ENCODE data around the gene GABRR2.
"Not testable (repeated sequence)": the region's sequence is repeated elsewhere in the genome, so short reads cannot be mapped to it uniquely, and the experiment has no call there.

GABRR2 gene

DNA sequence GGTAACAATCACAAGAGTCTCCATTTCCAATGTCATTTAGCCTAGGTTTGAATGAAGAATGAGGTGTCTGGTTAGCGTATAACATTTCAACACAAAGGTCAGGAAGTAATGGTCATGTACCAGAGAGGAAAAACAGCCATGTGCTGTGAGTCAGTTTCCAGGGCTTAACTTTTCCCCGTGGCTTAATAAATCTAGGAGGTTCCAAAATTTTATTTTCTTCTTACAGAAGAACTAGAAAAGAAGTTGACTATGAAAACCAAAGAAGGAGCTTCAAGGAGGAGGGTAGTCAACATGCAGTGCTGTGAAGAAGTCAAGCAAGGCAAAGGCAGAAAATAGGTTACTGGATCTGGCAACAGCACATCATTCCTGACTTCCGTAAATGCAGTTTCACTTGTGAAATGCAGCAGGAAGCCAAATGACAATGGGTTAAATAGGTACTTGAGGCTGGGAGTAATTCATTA lies 8.4 kb upstream of the GABRR2 start:
- no peak for DNase-seq

DNA sequence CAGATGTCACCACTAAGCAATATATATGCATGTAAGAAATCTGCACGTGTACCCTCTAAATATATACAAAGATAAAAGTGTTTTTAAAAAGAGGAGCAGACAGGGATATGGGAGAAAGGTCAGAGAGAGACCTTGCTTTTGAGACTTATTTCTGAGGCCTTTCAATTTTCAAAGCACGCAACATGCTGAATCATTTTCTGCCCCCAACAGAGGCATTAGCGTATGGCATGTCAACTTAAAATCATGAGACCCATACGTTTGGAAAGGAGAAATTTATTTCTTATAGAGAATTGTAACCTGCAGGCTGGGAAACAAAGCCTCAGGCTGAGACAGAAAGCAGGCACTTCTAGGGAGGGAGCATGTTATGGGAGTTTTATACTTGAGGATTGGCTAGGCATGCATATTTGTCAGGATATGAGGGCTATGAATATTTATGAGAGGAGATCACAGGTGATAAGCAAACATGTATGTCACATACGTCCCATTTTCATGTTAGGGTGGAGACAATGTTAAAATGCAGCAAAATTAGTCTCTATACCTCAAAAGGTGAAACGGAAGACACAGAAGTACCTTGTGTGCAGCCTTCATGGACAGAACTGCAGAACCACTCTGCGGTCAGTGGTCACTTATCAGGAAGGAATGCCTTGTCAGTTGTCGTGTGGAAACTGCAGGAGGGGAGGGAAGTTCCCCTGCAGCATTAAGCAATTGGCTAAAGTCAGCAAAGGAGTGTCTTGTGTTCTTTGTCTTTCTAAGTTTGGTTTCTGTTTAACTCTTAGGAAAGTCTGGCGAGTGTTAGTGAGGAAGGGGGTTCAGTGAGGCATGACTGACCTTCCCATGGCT lies 6.3 kb upstream of the GABRR2 start:
- no peak for DNase-seq

GRCh38 chr6:89320012-89320559 lies 5.0 kb upstream of the GABRR2 start:
- no peak for DNase-seq

DNA sequence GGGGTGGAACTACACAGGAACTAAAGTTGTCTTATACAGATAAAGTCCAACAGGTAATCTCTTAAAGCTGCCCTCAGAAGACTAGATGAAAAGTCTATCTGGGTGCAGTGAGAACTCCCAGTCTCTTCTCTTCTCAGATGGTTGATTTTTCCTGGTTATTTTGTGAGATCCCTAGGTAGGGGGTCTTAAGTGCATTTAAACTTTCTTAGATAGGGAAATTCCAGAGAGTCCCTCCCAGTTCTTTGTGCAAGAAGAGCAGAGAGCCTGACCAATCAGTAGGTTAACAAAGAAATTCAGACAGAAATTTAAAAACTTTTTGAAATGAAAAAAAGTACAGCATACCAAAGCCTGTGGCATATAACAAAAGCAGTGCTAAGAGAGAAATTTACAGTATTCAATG lies 2.0 kb upstream of the GABRR2 start:
- DNase-seq, result no peak

- no peak for DNase-seq
Observed at GRCh38 chr6:89314692-89315091, 407 bp downstream of the GABRR2 start.

GRCh38 chr6:89313006-89313405 lies 2.1 kb downstream of the GABRR2 start:
- DNase-seq, result no peak

- DNase-seq, result no peak
Observed at GRCh38 chr6:89311853-89312531, 3.1 kb downstream of the GABRR2 start.

DNA sequence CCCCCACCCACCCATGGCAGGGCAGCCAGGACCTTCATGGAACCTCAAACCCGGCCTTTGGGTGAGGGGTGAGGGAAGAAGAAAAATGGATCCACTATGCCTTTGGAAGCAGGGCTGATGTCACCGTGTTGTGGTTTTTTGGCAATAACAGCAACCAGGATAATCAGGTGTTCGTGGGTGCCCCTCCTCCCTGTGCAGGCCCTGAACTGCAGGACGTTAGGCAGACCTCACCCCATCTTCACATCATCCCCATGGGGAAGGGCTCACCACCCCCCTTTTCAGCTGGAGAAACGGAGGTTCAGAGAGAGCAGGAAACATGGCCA lies 3.6 kb downstream of the GABRR2 start:
- no peak for DNase-seq

DNA sequence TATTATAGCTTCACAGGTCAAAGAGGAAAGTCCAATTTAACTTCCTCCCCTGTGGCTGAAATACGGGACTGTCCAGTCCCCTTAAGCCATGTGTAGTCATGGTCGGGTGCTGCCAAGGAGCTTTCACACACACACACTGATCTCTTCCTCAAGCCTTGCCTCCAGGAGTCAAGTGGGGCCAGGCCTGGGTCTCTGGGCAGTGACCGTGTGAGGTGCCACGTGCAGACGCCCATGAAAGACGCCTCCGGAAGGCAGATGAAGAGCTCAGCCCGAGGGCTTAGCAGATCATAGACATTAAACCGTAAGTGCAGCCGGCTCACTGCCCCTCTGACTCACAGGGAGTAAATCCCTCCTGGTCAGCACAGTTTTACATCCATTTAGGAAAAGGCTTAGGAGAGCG lies 4.2 kb downstream of the GABRR2 start:
- no peak for DNase-seq

- no peak for DNase-seq
Observed at GRCh38 chr6:89308525-89309395, 6.3 kb downstream of the GABRR2 start.

GRCh38 chr6:89304517-89304916 lies 10.6 kb downstream of the GABRR2 start:
- not testable (repeated sequence) for DNase-seq

GRCh38 chr6:89302936-89303335 lies 12.2 kb downstream of the GABRR2 start:
- DNase-seq, result no peak

DNA sequence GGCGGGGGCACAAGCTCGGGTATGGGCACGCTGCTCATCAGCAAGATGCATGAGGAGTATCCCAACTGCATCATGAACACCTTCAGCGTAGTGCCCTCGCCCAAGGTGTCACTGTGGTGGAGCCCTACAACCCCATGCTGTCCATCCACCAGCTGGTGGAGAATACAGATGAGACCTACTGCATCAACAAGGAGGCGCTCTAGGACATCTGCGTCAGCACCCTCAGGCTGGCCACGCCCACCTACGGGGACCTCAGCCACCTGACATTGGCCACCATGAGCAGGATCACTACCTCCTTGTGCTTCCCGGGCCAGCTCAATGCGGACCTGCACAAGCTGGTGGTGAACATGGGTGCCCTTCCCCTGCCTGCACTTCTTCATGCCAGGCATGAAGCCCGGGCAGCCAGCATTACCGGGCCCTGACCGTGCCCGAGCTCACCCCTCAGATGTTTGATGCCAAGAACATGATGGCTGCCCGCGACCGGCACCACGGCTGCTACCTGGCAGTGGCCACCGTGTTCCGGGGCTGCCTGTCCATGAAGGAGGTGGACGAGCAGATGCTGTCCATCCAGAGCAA lies 12.8 kb downstream of the GABRR2 start:
- no peak for DNase-seq

DNA sequence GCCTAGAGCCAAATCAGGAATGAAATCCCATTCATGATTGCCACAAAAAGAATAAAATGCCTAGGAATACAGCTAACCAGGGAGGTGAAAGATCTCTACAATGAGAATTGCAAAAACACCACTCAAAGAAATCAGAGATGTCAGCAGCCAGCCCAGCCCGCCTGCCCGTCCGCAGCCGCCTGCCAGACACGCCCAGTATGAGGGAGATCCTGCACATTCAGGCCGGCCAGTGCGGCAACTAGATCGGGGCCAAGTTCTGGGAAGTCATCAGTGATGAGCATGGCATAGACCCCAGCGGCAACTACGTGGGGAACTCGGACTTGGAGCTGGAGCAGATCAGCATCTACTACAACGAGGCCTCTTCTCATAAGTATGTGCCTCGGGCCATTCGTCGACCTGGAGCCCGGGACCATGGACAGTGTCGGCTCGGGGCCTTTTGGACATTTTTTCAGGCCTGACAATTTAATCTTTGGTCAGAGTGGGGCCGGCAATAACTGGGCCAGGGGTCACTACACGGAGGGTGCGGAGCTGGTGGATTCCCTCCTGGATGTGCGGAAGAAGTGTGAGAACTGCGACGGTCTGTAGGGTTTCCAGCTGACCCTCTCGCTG lies 13.4 kb downstream of the GABRR2 start:
- DNase-seq, result no peak

DNA sequence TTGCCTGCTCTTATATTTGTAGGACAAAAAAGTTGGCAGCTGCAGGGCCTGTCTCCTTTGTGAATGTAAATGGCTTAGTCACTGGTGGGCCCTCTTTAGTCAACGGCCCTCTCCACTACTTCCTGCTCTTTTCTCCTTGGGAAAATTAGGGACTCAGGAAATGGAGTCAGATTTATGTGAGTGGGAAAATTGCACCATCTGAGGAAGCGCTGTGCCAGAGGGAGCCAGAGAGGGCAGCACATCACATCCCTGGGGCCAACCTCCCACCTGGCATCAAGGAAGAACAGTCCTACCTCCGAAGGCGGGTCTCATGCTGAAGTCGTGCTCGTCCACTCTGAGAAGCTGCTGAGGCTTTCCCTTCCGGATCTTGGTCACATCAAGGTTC lies 15.6 kb downstream of the GABRR2 start:
- no peak for DNase-seq

DNA sequence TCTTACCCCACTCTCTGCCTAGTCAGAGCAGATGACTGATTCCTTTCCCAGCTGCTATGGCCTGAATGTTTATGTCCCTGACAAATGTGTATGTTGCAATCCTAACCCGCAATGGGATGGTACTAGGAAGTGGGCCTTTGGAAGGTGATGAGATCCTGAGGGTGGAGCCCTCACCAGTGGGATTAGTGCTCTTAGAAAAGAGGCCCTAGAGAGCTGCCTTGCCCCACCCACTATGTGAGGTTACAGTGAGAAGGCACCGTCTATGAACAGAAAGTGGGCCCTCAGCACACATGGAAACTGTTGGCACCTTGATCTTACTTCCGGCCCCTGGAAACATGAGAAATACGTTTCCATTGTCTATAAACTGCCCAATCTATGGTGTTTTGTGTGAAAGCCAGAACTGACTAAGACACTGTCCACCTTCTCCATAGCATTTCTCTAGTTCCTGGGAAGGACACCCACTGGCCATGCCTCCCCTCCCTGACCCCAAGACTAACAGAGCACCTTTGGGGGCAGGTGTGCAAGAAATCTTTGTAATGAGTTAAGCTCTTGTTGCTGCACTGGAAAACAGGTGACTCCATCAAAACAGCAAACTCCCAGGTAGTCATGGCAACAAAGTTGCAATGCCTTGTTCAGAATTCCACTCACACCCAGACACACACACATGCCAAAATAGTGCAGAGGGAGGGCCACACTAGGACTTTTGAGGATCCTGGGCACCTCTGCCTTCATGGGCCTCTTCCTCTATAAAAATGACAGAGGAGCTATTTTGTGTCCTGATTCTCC lies 16.2 kb downstream of the GABRR2 start:
- DNase-seq, result peak; percentile 46

- DNase-seq, result peak; percentile 56
Observed at GRCh38 chr6:89297695-89298351, 17.3 kb downstream of the GABRR2 start.

- no peak for DNase-seq
Observed at GRCh38 chr6:89295981-89296380, 19.1 kb downstream of the GABRR2 start.

- not testable (repeated sequence) for DNase-seq
Observed at GRCh38 chr6:89295116-89295515, 20.0 kb downstream of the GABRR2 start.

- DNase-seq, result no peak
Observed at GRCh38 chr6:89291256-89291819, 23.8 kb downstream of the GABRR2 start.
